OCI-LY7 (cell line): ENCODE measurements around the gene OR2A12. TPM values are rescaled to one million over a fixed set of nuclear protein-coding genes. Genes with fewer than 3 reads are reported as not detected.

Experiments
- BruUV-seq: library from RNA; stranded (reverse); fragments of 400-500 nt; replicated peaks from 2 replicates; lab custom pipeline; 2021; lab: Mats Ljungman, UMichigan
- CTCF ChIA-PET: fragments of 300-600 bp; sonication (Branson Sonifier 250); formaldehyde crosslinking; loops from one replicate; lab custom pipeline; 2022; ENCODE audit warnings: antibody characterized with exemption; ENCODE audit not compliant: unreplicated experiment; lab: Charles Lee
- POLR2A ChIA-PET: fragments of 300-600 bp; sonication (Branson Sonifier 250); formaldehyde crosslinking; loops from one replicate; lab custom pipeline; 2022; ENCODE audit warnings: antibody characterized with exemption; lab: Charles Lee
- DNase-seq: peaks from one replicate; pipeline ENCODE4 v3.0.0-alpha.2; 2015; ENCODE audit warnings: low spot score
- H2AFZ ChIP-seq: fragments of 200-600 bp; sonication (generic), shearing (Covaris generic); 2 replicates; pipeline ENCODE4 v1.6.1; 2014; ENCODE audit warnings: mild to moderate bottlenecking, antibody characterized with exemption, low read length, moderate library complexity
- H3K27ac ChIP-seq: fragments of 200-600 bp; sonication (generic); 2 replicates; pipeline ENCODE4 v1.5.1; 2014; ENCODE audit warnings: mixed run types, low read depth, mild to moderate bottlenecking, moderate library complexity, low read length, inconsistent platforms; ENCODE audit not compliant: poor library complexity, severe bottlenecking
- H3K36me3 ChIP-seq: fragments of 200-600 bp; sonication (generic); 2 replicates; pipeline ENCODE4 v1.6.1; 2014; ENCODE audit warnings: mild to moderate bottlenecking, antibody characterized with exemption, low read length, moderate library complexity, mixed read lengths; ENCODE audit not compliant: insufficient read depth
- H3K4me1 ChIP-seq: fragments of 200-600 bp; sonication (generic); 2 replicates; pipeline ENCODE4 v1.5.1; 2014; ENCODE audit warnings: mild to moderate bottlenecking, low read length; ENCODE audit not compliant: insufficient read depth, poor library complexity, severe bottlenecking
- H3K4me2 ChIP-seq: fragments of 200-600 bp; sonication (generic); 2 replicates; pipeline ENCODE4 v1.6.1; 2014; ENCODE audit warnings: mild to moderate bottlenecking, low read length
- H3K4me3 ChIP-seq: fragments of 200-600 bp; sonication (generic); 2 replicates; pipeline ENCODE4 v1.5.1; 2014; ENCODE audit warnings: mild to moderate bottlenecking, low read depth, low read length; ENCODE audit not compliant: poor library complexity, severe bottlenecking
- H3K79me2 ChIP-seq: fragments of 200-600 bp; sonication (generic); 2 replicates; pipeline ENCODE4 v1.6.1; 2016; ENCODE audit warnings: low read depth, mild to moderate bottlenecking, low read length, moderate library complexity, mixed read lengths; ENCODE audit not compliant: insufficient read depth
- H3K9me2 ChIP-seq: fragments of 200-600 bp; sonication (generic); 2 replicates; pipeline ENCODE4 v1.6.1; 2016; ENCODE audit warnings: mild to moderate bottlenecking, low read length, mixed read lengths; ENCODE audit not compliant: insufficient read depth
- H3K9me3 ChIP-seq: fragments of 200-600 bp; sonication (generic); 2 replicates; pipeline ENCODE4 v1.6.1; 2014; ENCODE audit warnings: mild to moderate bottlenecking, mixed run types, low read length, mixed read lengths
- H4K20me1 ChIP-seq: fragments of 200-600 bp; sonication (generic); 2 replicates; pipeline ENCODE4 v1.6.1; 2014; ENCODE audit warnings: mild to moderate bottlenecking, antibody characterized with exemption, low read length, moderate library complexity, mixed read lengths; ENCODE audit not compliant: insufficient read depth
- CTCF ChIP-seq: fragments of 200-600 bp; sonication (generic); conservative IDR thresholded peaks from 2 replicates; pipeline ENCODE4 v1.5.1; 2014; ENCODE audit warnings: mild to moderate bottlenecking, antibody characterized with exemption, low read length, moderate library complexity, mixed read lengths
- EZH2phosphoT487 ChIP-seq: fragments of 200-600 bp; sonication (generic); IDR thresholded peaks from 2 replicates; pipeline ENCODE4 v1.6.1; 2018; ENCODE audit warnings: low read depth, borderline replicate concordance, mild to moderate bottlenecking, mixed run types, antibody characterized with exemption, low read length, moderate library complexity, mixed read lengths
- intact Hi-C: fragments of 100-400 bp; cut with micrococcal nuclease; formaldehyde crosslinking; loops from one replicate; pipeline ENCODE4 v1.10.0; 2022; ENCODE audit not compliant: unreplicated experiment
- small RNA-seq: library from RNA; depleted of rRNA; stranded (forward); fragments of <200 nt; gene quantifications from one replicate; pipeline ENCODE3, GENCODE V24; 2014
- total RNA-seq, 2 experiments: library from RNA; depleted of rRNA in 1 of 2; stranded (reverse); fragments of >200 nt in 1 of 2; shearing (Covaris generic) in 1 of 2; gene quantifications; 2 replicates each; pipeline ENCODE4 v1.2.3, GENCODE V29; 2014 to 2022

The OR2A12 gene
- total RNA-seq, 2 experiments from 2014 or later, result not detected

- POLR2A ChIA-PET, result interaction anchor here (0.6 kb wide), 1 partner anchor 32 kb away, joined by 4 read pairs; no protein-coding TSS in a partner anchor
- TF ChIP-seq CTCF (no peak), EZH2phosphoT487 (no peak)
- Histone ChIP-seq H3K4me2 (no peak overlapping the region), H3K27ac (no peak overlapping the region), H2AFZ (no peak overlapping the region), H3K4me3 (no peak overlapping the region), H3K9me2 (no peaks in the 10 kb centered on the region), H4K20me1 (no peaks in the 10 kb centered on the region), H3K9me3 (no peaks in the 10 kb centered on the region), H3K4me1 (no peaks in the 10 kb centered on the region), H3K36me3 (no peaks in the 10 kb centered on the region), H3K79me2 (no peaks in the 10 kb centered on the region)
- BruUV-seq, result no TSS peak
- DNase-seq, result no peak
- intact Hi-C loops, result no loop called here
- CTCF ChIA-PET, result no interaction called here
Measured at GRCh38 chr7:144148224-144148827, 62.2 kb downstream of the OR2A12 start.

Small RNA genes lying within 50 kb of the gene (small RNA-seq; reads per million reads assigned to genes)
- not detected for gene OR2A41P

Other genes with a start within 250 kb of the OR2A12 start
- gene TCAF1, start 184.1 kb upstream of the OR2A12 start, total RNA-seq (2014; rRNA removed; shearing (Covaris generic)), result 1.9 and 3.3 TPM in 2 replicates
- gene TCAF1, start 184.1 kb upstream of the OR2A12 start, total RNA-seq (2022), result 5.5 and 7.0 TPM in 2 replicates
- not detected in 2 replicates for gene OR2F2, start 151.0 kb upstream of the OR2A12 start, total RNA-seq (2014; rRNA removed; shearing (Covaris generic))
- not detected in 2 replicates for gene OR2F2, start 151.0 kb upstream of the OR2A12 start, total RNA-seq (2022)
- not detected in 2 replicates for gene OR2F1, start 131.4 kb upstream of the OR2A12 start, total RNA-seq (2014; rRNA removed; shearing (Covaris generic))
- not detected in 2 replicates for gene OR2F1, start 131.4 kb upstream of the OR2A12 start, total RNA-seq (2022)
- not detected in 2 replicates for gene OR6B1, start 86.0 kb upstream of the OR2A12 start, total RNA-seq (2014; rRNA removed; shearing (Covaris generic))
- not detected in 2 replicates for gene OR6B1, start 86.0 kb upstream of the OR2A12 start, total RNA-seq (2022)
- gene OR2A5, start 37.3 kb upstream of the OR2A12 start, total RNA-seq (2014; rRNA removed; shearing (Covaris generic)), result not detected in 2 replicates
- not detected in 2 replicates for gene OR2A5, start 37.3 kb upstream of the OR2A12 start, total RNA-seq (2022)
- gene OR2A25, start 16.5 kb upstream of the OR2A12 start, total RNA-seq (2014; rRNA removed; shearing (Covaris generic)), result not detected in 2 replicates
- gene OR2A25, start 16.5 kb upstream of the OR2A12 start, total RNA-seq (2022), result not detected in 2 replicates
- gene OR2A2, start 23.3 kb downstream of the OR2A12 start, total RNA-seq (2014; rRNA removed; shearing (Covaris generic)), result not detected in 2 replicates
- not detected in 2 replicates for gene OR2A2, start 23.3 kb downstream of the OR2A12 start, total RNA-seq (2022)
- not detected in 2 replicates for gene OR2A14, start 36.9 kb downstream of the OR2A12 start, total RNA-seq (2014; rRNA removed; shearing (Covaris generic))
- not detected in 2 replicates for gene OR2A14, start 36.9 kb downstream of the OR2A12 start, total RNA-seq (2022)
- not detected in 2 replicates for gene CTAGE4, start 97.2 kb downstream of the OR2A12 start, total RNA-seq (2014; rRNA removed; shearing (Covaris generic))
- not detected in 2 replicates for gene CTAGE4, start 97.2 kb downstream of the OR2A12 start, total RNA-seq (2022)
- not detected in 2 replicates for gene ARHGEF35, start 109.6 kb downstream of the OR2A12 start, total RNA-seq (2014; rRNA removed; shearing (Covaris generic))
- gene ARHGEF35, start 109.6 kb downstream of the OR2A12 start, total RNA-seq (2022), result not detected in 2 replicates
- gene OR2A42, start 153.3 kb downstream of the OR2A12 start, total RNA-seq (2014; rRNA removed; shearing (Covaris generic)), result not detected in 2 replicates
- not detected in 2 replicates for gene OR2A42, start 153.3 kb downstream of the OR2A12 start, total RNA-seq (2022)
- not detected in 2 replicates for gene OR2A7, start 178.5 kb downstream of the OR2A12 start, total RNA-seq (2014; rRNA removed; shearing (Covaris generic))
- gene OR2A7, start 178.5 kb downstream of the OR2A12 start, total RNA-seq (2022), result not detected in 2 replicates
- gene CTAGE8, start 183.0 kb downstream of the OR2A12 start, total RNA-seq (2014; rRNA removed; shearing (Covaris generic)), result not detected in 2 replicates
- not detected in 2 replicates for gene CTAGE8, start 183.0 kb downstream of the OR2A12 start, total RNA-seq (2022)
- not detected in 2 replicates for gene OR2A1, start 226.1 kb downstream of the OR2A12 start, total RNA-seq (2014; rRNA removed; shearing (Covaris generic))
- not detected in 2 replicates for gene OR2A1, start 226.1 kb downstream of the OR2A12 start, total RNA-seq (2022)